ENCODE measurements around the gene NGEF. TPM values are rescaled to one million over a fixed set of nuclear protein-coding genes. Genes with fewer than 3 reads are reported as not detected.

The NGEF gene
- total RNA-seq, 1 experiment from 2014 or later, result 35.4 TPM

GRCh38 chr2:232898592-232899543, 114.2 kb downstream of the NGEF start:
- peak; percentile 47 for DNase-seq (ENCODE audit: low read depth)

GRCh38 chr2:232897598-232898408, 115.3 kb downstream of the NGEF start:
- no peak for DNase-seq (ENCODE audit: low read depth)

GRCh38 chr2:232896720-232897597, 116.1 kb downstream of the NGEF start:
- no peak for DNase-seq (ENCODE audit: low read depth)

- DNase-seq (ENCODE audit: low read depth), result no peak
Observed at GRCh38 chr2:232896111-232896510, 116.9 kb downstream of the NGEF start.

GRCh38 chr2:232894746-232895145, 118.3 kb downstream of the NGEF start:
- no peak for DNase-seq (ENCODE audit: low read depth)

- no peak for DNase-seq (ENCODE audit: low read depth)
Observed at GRCh38 chr2:232894251-232894650, 118.8 kb downstream of the NGEF start.

GRCh38 chr2:232893834-232894233, 119.2 kb downstream of the NGEF start:
- no peak for DNase-seq (ENCODE audit: low read depth)

- no peak for DNase-seq (ENCODE audit: low read depth)
Observed at GRCh38 chr2:232892843-232893242, 120.2 kb downstream of the NGEF start.

- no peak for DNase-seq (ENCODE audit: low read depth)
Observed at GRCh38 chr2:232892221-232892620, 120.8 kb downstream of the NGEF start.

- DNase-seq (ENCODE audit: low read depth), result peak; percentile 83
Observed at GRCh38 chr2:232891621-232892071, 121.4 kb downstream of the NGEF start.

- DNase-seq (ENCODE audit: low read depth), result peak; percentile 68
Observed at GRCh38 chr2:232890896-232891601, 122.0 kb downstream of the NGEF start.

GRCh38 chr2:232890536-232890895, 122.5 kb downstream of the NGEF start:
- no peak for DNase-seq (ENCODE audit: low read depth)

GRCh38 chr2:232889876-232890401, 123.1 kb downstream of the NGEF start:
- no peak for DNase-seq (ENCODE audit: low read depth)

GRCh38 chr2:232888839-232889529, 124.1 kb downstream of the NGEF start:
- no peak for DNase-seq (ENCODE audit: low read depth)

- DNase-seq (ENCODE audit: low read depth), result no peak
Observed at GRCh38 chr2:232888099-232888836, 124.8 kb downstream of the NGEF start.

- no peak for DNase-seq (ENCODE audit: low read depth)
Observed at GRCh38 chr2:232887171-232887850, 125.7 kb downstream of the NGEF start.

- no peak for DNase-seq (ENCODE audit: low read depth)
Observed at GRCh38 chr2:232886632-232887031, 126.4 kb downstream of the NGEF start.

GRCh38 chr2:232886176-232886575, 126.9 kb downstream of the NGEF start:
- no peak for DNase-seq (ENCODE audit: low read depth)
